ENCODE results near the gene PDLIM5. TPM values are rescaled to one million over a fixed set of nuclear protein-coding genes. Genes with fewer than 3 reads are reported as not detected.

The PDLIM5 gene
- total RNA-seq, 2 experiments from 2014 or later: 6.3 to 12.6 TPM

- Histone ChIP-seq H3K4me3 (ENCODE audit: low read depth, low read length, poor library complexity, severe bottlenecking) (no peak overlapping the region), H3K27ac (ENCODE audit: low read depth, low read length, poor library complexity, severe bottlenecking) (no peak overlapping the region), H3K79me2 (ENCODE audit: insufficient read depth, low read depth, low read length) (no peaks in the 10 kb centered on the region), H2AFZ (ENCODE audit: low read length) (no peak overlapping the region), H4K20me1 (ENCODE audit: insufficient read depth, low read length) (no peaks in the 10 kb centered on the region), H3K9me2 (ENCODE audit: insufficient read depth, low read length) (no peaks in the 10 kb centered on the region), H3K9me3 (ENCODE audit: low read length) (no peaks in the 10 kb centered on the region), H3K4me2 (ENCODE audit: low read length) (no peak overlapping the region), H3K4me1 (ENCODE audit: insufficient read depth, low read length, poor library complexity, severe bottlenecking) (no peaks in the 10 kb centered on the region), H3K36me3 (ENCODE audit: insufficient read depth, low read length) (no peaks in the 10 kb centered on the region)
- TF ChIP-seq EZH2phosphoT487 (IDR thresholded peaks at IDR 0.05; ENCODE audit: borderline replicate concordance, low read depth, low read length) (no peak), CTCF (conservative IDR thresholded peaks at IDR 0.05; ENCODE audit: low read length) (no peak)
- POLR2A ChIA-PET: interaction anchor here (0.6 kb wide), 1 partner anchor 37 kb away, joined by 4 read pairs; no protein-coding TSS in a partner anchor
- no TSS peak for BruUV-seq (replicated peaks)
- intact Hi-C loops (cut with micrococcal nuclease; ENCODE audit: unreplicated experiment): no loop called here
- no peak for DNase-seq (ENCODE audit: low spot score)
- CTCF ChIA-PET (ENCODE audit: unreplicated experiment): no interaction called here
These were observed 132.3 kb downstream of the PDLIM5 start for GRCh38 chr4:94583914-94584641.

GRCh38 chr4:94588896-94589693 lies 137.4 kb downstream of the PDLIM5 start:
- H4K20me1 ChIP-seq (ENCODE audit: insufficient read depth, low read length): no peaks in the 10 kb centered on the region
- no peaks in the 10 kb centered on the region for H3K79me2 ChIP-seq (ENCODE audit: insufficient read depth, low read depth, low read length)
- no peaks in the 10 kb centered on the region for H3K9me3 ChIP-seq (ENCODE audit: low read length)
- no peak overlapping the region for H3K4me3 ChIP-seq (ENCODE audit: low read depth, low read length, poor library complexity, severe bottlenecking)
- no peak overlapping the region for H2AFZ ChIP-seq (ENCODE audit: low read length)
- no peaks in the 10 kb centered on the region for H3K36me3 ChIP-seq (ENCODE audit: insufficient read depth, low read length)
- H3K4me2 ChIP-seq (ENCODE audit: low read length): no peak overlapping the region
- no peak for DNase-seq (ENCODE audit: low spot score)
- ChIA-PET POLR2A (interaction anchor here (0.7 kb wide), 1 partner anchor 11 kb away, joined by 3 read pairs; no protein-coding TSS in a partner anchor), CTCF (ENCODE audit: unreplicated experiment) (no interaction called here)
- no peaks in the 10 kb centered on the region for H3K9me2 ChIP-seq (ENCODE audit: insufficient read depth, low read length)
- BruUV-seq (replicated peaks): no TSS peak
- TF ChIP-seq EZH2phosphoT487 (IDR thresholded peaks at IDR 0.05; ENCODE audit: borderline replicate concordance, low read depth, low read length) (no peak), CTCF (conservative IDR thresholded peaks at IDR 0.05; ENCODE audit: low read length) (no peak)
- H3K27ac ChIP-seq (ENCODE audit: low read depth, low read length, poor library complexity, severe bottlenecking): no peak overlapping the region
- intact Hi-C loops (cut with micrococcal nuclease; ENCODE audit: unreplicated experiment): no loop called here
- no peaks in the 10 kb centered on the region for H3K4me1 ChIP-seq (ENCODE audit: insufficient read depth, low read length, poor library complexity, severe bottlenecking)
